ENCODE results near the gene TBC1D8. TPM values are rescaled to one million over a fixed set of nuclear protein-coding genes. Genes with fewer than 3 reads are reported as not detected.
"Not testable (repeated sequence)": the region's sequence is repeated elsewhere in the genome, so short reads cannot be mapped to it uniquely, and the experiment has no call there.

The TBC1D8 gene
- total RNA-seq, 2 experiments from 2014 or later: 1.0 to 1.8 TPM

- Histone ChIP-seq H3K36me3 (ENCODE audit: insufficient read depth, low read length) (no peaks in the 10 kb centered on the region), H3K4me1 (ENCODE audit: insufficient read depth, low read length) (no peaks in the 10 kb centered on the region), H3K27me3 (ENCODE audit: control insufficient read depth in 1 of 2, insufficient read depth in 2 of 2, low read length in 2 of 2) (no peaks in the 10 kb centered on the region), H3K27ac (ENCODE audit: low read depth in 1 of 2, low read length in 2 of 2) (no peak overlapping the region), H3K9me3 (ENCODE audit: control insufficient read depth in 1 of 2, insufficient read depth in 1 of 2, low read length in 2 of 2) (no peaks in the 10 kb centered on the region), H3K4me3 (ENCODE audit: low read length) (no peak overlapping the region)
- ChIA-PET POLR2A (no interaction called here), CTCF (no interaction called here)
- DNase-seq (no peak), ATAC-seq (ENCODE audit: poor library complexity) (no peak)
- Mint-ChIP-seq H3K9me3 (no peaks in the 10 kb centered on the region), H3K4me1 (ENCODE audit: low read depth) (no peaks in the 10 kb centered on the region), H3K27me3 (no peaks in the 10 kb centered on the region), H3K4me3 (no peak overlapping the region), H3K36me3 (ENCODE audit: low read depth) (no peaks in the 10 kb centered on the region), H3K27ac (no peak overlapping the region)
- intact Hi-C loops (cut with DNase I, micrococcal nuclease): no loop called here
- no peak for TF ChIP-seq CTCF (IDR thresholded peaks at IDR 0.05)
Observed at GRCh38 chr2:101057051-101057933, 93.9 kb downstream of the TBC1D8 start.

GRCh38 chr2:101053117-101053516, 98.1 kb downstream of the TBC1D8 start:
- POLR2A ChIA-PET: no interaction called here
- ATAC-seq (ENCODE audit: poor library complexity) (no peak), DNase-seq (no peak)
- intact Hi-C loops (cut with DNase I, micrococcal nuclease): no loop called here
- Histone ChIP-seq H3K27ac (ENCODE audit: low read depth in 1 of 2, low read length in 2 of 2) (no peak overlapping the region), H3K4me3 (ENCODE audit: low read length) (no peak overlapping the region), H3K9me3 (ENCODE audit: control insufficient read depth in 1 of 2, insufficient read depth in 1 of 2, low read length in 2 of 2) (no peaks in the 10 kb centered on the region), H3K36me3 (ENCODE audit: insufficient read depth, low read length) (no peaks in the 10 kb centered on the region), H3K4me1 (ENCODE audit: insufficient read depth, low read length) (no peaks in the 10 kb centered on the region), H3K27me3 (ENCODE audit: control insufficient read depth in 1 of 2, insufficient read depth in 2 of 2, low read length in 2 of 2) (no peaks in the 10 kb centered on the region)
- H3K27ac Mint-ChIP-seq: no peak overlapping the region
- TF ChIP-seq CTCF (IDR thresholded peaks at IDR 0.05): no peak
- CTCF ChIA-PET: no interaction called here
- no peaks in the 10 kb centered on the region for H3K4me1 Mint-ChIP-seq (ENCODE audit: low read depth)
- no peak overlapping the region for H3K4me3 Mint-ChIP-seq
- no peaks in the 10 kb centered on the region for H3K9me3 Mint-ChIP-seq
- H3K27me3 Mint-ChIP-seq: no peaks in the 10 kb centered on the region
- peaks cover 5% of the 10 kb centered on the region for H3K36me3 Mint-ChIP-seq (ENCODE audit: low read depth)

- CTCF ChIA-PET: no interaction called here
- Histone ChIP-seq H3K4me3 (ENCODE audit: low read length) (no peak overlapping the region), H3K4me1 (ENCODE audit: insufficient read depth, low read length) (no peaks in the 10 kb centered on the region), H3K9me3 (ENCODE audit: control insufficient read depth in 1 of 2, insufficient read depth in 1 of 2, low read length in 2 of 2) (no peaks in the 10 kb centered on the region), H3K27ac (ENCODE audit: low read depth in 1 of 2, low read length in 2 of 2) (no peak overlapping the region), H3K36me3 (ENCODE audit: insufficient read depth, low read length) (no peaks in the 10 kb centered on the region), H3K27me3 (ENCODE audit: control insufficient read depth in 1 of 2, insufficient read depth in 2 of 2, low read length in 2 of 2) (no peaks in the 10 kb centered on the region)
- intact Hi-C loops (cut with DNase I, micrococcal nuclease): no loop called here
- Mint-ChIP-seq H3K9me3 (no peaks in the 10 kb centered on the region), H3K27ac (no peak overlapping the region), H3K27me3 (no peaks in the 10 kb centered on the region), H3K4me1 (ENCODE audit: low read depth) (no peaks in the 10 kb centered on the region), H3K36me3 (ENCODE audit: low read depth) (peaks cover 5% of the 10 kb centered on the region), H3K4me3 (no peak overlapping the region)
- DNase-seq: no peak
- TF ChIP-seq CTCF (IDR thresholded peaks at IDR 0.05): no peak
- ATAC-seq (ENCODE audit: poor library complexity): no peak
- POLR2A ChIA-PET: no interaction called here
Observed at GRCh38 chr2:101052147-101052546, 99.0 kb downstream of the TBC1D8 start.

- H3K27ac Mint-ChIP-seq; H3K4me1 Mint-ChIP-seq (ENCODE audit: low read depth); H3K9me3 Mint-ChIP-seq; H3K27me3 Mint-ChIP-seq; CTCF ChIA-PET; H3K27me3 ChIP-seq (ENCODE audit: control insufficient read depth in 1 of 2, insufficient read depth in 2 of 2, low read length in 2 of 2); H3K4me3 Mint-ChIP-seq; H3K36me3 Mint-ChIP-seq (ENCODE audit: low read depth); POLR2A ChIA-PET; DNase-seq; H3K4me1 ChIP-seq (ENCODE audit: insufficient read depth, low read length); H3K4me3 ChIP-seq (ENCODE audit: low read length); ATAC-seq (ENCODE audit: poor library complexity); H3K27ac ChIP-seq (ENCODE audit: low read depth in 1 of 2, low read length in 2 of 2); H3K36me3 ChIP-seq (ENCODE audit: insufficient read depth, low read length); intact Hi-C loops (cut with DNase I, micrococcal nuclease); H3K9me3 ChIP-seq (ENCODE audit: control insufficient read depth in 1 of 2, insufficient read depth in 1 of 2, low read length in 2 of 2): not testable (repeated sequence)
Observed at GRCh38 chr2:101050886-101051285, 100.3 kb downstream of the TBC1D8 start.
